Kasumi-1 (cell line): Measurements from ENCODE around the gene DES.

Experiments used
- DNase-seq, 2 experiments: peaks; one replicate each; lab custom pipeline; 2025; lab: John Stamatoyannopoulos, UW

The DES gene

GRCh38 chr2:219419331-219420197, 1.4 kb downstream of the DES start:
- no peak for DNase-seq

DNA sequence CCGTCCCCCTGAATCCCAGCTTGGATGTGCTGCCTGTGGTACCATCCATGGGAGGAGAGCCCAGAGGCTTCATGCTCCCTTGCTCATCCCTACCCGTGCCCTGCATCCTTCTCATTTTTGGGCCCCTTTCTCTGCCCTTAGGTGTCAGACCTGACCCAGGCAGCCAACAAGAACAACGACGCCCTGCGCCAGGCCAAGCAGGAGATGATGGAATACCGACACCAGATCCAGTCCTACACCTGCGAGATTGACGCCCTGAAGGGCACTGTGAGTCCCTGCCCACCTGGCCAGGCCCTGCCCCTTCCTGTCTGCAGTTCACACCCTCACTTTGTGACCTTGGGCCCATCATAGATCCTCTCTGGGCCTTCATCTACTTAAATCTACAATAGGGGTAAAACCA, 2.5 kb downstream of the DES start:
- DNase-seq, result no peak

DNA sequence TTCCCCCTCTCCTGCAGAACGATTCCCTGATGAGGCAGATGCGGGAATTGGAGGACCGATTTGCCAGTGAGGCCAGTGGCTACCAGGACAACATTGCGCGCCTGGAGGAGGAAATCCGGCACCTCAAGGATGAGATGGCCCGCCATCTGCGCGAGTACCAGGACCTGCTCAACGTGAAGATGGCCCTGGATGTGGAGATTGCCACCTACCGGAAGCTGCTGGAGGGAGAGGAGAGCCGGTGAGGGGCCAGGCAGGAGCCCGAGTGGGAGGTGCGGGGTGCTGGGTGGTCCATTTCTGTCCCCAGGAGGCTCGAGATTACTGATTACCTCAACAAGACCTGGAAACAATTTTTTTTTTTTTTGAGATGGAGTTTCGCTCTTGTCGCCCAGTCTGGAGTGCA, 3.1 kb downstream of the DES start:
- DNase-seq, result no peak

DNA sequence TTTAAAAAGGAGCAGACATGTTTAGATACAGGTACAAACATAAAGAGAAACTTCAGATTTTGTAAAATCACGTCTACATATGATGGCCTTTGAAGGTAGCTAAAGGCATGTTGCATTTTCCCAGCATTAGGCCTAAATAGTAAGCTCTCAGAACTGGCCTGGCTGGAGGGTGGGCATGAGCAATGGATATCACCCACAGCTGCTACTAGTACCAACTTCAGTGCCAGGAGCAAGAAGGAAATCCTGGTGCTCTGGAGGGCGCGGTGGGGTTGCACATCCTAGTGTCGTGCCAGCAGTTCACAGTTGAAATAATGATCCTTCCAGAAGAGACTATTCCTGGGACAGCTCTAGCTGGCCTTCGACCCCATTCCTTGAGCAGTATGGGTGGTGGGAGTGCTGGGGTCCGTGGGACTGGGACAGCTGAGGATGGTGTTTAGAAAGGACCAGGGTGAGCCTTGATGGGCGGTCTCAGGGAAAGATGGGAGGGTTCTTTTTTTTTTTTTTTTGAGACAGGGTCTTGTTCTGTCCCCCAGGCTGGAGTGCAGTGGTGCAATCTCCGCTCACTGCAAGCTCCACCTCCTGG, 4.9 kb downstream of the DES start:
- no peak for DNase-seq

GRCh38 chr2:219423652-219424377, 5.6 kb downstream of the DES start:
- DNase-seq, result no peak

- DNase-seq, result no peak
These were observed 7.3 kb downstream of the DES start for GRCh38 chr2:219425238-219426067.

DNA sequence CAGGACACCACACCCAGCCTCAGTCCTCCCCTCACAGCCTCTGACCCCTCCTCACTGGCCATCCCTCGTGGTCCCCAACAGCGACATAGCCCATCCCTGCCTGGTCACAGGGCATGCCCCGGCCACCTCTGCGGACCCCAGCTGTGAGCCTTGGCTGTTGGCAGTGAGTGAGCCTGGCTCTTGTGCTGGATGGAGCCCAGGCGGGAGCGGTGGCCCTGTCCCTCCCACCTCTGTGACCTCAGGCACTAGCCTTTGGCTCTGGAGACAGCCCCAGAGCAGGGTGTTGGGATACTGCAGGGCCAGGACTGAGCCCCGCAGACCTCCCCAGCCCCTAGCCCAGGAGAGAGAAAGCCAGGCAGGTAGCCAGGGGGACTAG, 7.9 kb downstream of the DES start:
- DNase-seq, result no peak

- no peak for DNase-seq
These were observed 8.5 kb downstream of the DES start for GRCh38 chr2:219426534-219427136.

GRCh38 chr2:219428469-219428868, 10.3 kb downstream of the DES start:
- no peak for DNase-seq

GRCh38 chr2:219429958-219430606, 11.9 kb downstream of the DES start:
- DNase-seq, result no peak

DNA sequence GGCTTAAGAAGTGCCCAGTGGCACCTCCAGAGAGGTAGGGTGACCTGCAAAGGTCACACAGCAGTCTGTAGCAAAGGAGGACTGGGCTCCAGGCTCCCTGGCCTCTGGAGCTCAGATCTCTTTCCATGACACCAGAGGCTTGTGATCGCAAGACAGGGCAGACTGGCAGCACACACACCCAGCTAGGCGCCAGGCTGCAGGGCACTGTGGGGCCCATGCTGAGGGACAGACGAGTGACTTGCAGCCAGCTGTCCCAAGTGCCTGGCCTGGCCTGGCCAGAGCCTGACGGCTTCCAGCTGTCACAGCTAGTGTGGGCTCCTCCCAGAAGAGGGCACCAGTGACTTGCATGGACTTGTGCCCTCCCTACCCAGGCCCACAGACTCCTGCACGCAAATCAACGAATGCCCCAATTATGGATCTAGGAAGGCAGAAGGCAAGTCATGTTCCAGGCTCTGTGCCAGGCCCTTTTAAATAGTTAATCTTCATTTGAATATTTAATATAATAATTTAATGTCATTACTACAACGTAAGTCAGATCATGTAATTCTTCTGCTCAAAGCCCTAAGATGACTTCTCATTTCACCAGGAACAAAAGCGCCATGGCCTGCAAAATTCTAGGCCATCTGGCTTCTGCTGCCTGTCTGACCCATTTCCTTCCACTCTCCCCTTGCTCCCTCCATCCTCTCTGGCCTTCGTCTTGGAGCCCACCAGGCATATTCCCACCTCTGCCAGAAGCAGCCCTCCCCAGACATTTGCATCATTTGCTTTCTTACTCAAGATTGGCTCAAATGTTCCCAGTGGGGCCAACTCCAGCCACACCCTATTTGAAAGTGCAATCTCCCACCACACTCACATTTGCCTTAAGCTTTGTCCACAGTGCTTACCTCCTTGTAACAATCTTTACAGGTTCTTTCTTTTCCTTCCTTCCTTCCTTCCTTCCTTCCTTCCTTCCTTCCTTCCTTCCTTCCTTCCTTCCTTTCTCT, 12.7 kb downstream of the DES start:
- no peak for DNase-seq

GRCh38 chr2:219433666-219434467, 15.7 kb downstream of the DES start:
- DNase-seq, result peak; percentile 28 to 31

DNA sequence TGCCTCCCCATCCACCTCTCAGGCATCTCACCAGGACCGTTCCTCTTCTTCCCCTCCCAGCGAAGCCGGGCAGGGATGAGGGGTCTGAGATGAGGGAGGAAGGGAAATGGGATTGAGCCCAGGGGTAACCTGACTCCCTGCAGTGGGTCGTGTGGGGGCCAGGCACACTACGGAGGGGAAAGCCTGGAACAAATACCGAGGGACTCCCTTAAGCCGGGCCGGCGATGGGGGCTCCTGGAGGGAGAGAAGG, 16.2 kb downstream of the DES start:
- DNase-seq, result no peak

DNA sequence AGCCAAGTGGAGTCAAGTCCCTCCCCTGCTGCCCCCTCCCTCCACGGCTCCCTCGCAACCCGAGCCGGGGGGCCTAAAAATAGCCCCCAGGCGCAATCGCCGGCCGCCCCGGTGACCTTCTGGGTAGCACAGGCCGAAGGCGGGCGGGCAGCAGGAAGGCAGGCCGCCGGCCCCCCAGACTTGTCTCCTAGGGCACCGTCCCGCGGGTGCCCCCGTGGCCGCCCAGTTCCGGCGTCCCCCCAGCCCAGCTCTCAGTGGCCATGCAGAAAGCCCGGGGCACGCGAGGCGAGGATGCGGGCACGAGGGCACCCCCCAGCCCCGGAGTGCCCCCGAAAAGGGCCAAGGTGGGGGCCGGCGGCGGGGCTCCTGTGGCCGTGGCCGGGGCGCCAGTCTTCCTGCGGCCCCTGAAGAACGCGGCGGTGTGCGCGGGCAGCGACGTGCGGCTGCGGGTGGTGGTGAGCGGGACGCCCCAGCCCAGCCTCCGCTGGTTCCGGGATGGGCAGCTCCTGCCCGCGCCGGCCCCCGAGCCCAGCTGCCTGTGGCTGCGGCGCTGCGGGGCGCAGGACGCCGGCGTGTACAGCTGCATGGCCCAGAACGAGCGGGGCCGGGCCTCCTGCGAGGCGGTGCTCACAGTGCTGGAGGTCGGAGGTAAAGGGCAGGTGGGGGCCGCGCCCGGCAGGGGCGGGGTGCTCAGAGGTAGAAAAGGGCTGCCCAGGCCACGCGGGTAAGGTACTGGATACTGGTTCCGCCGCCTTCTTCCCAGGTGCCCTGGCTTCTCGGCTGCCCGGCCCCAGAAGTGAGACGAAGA, 16.7 kb downstream of the DES start, which contains the start of gene SPEG:
TSS of gene SPEG (plus strand) at position 126 of the 808 bp plus-strand sequence. CDS start at position 261, 135 bp downstream.
- no peak for DNase-seq

- DNase-seq, result no peak
These were observed 17.5 kb downstream of the DES start for GRCh38 chr2:219435701-219436100.

DNA sequence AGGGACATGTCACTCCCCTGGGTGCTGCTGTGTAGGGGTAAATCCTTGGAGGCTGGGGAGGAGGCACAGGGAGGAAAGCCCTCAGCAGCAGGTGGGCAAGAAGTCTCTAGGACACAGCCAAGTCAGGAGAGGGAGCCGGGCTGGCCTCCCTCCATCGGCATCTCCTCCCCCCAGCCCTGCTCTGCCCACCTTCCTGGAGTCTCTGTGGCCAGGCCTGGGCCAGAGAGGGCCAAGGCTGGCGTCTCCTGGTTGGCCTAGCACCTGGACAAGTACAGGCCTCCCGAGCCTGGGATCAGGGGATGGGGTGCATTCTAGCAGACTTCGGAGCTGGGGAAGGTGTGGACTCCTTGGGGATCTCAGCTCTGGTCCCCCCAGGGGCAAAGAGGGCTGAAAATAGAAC, 18.3 kb downstream of the DES start:
- no peak for DNase-seq

- DNase-seq, result no peak
These were observed 19.0 kb downstream of the DES start for GRCh38 chr2:219437141-219437540.

- DNase-seq, result no peak
These were observed 19.6 kb downstream of the DES start for GRCh38 chr2:219437690-219438206.
